Stimulated activated CD8-positive, alpha-beta memory T cell treated with anti-CD3 and anti-CD28 coated beads, Interleukin-12 subunit alpha, Interleukin-12 subunit beta, amount 100 ng/mL, for 24 hours (primary cell): ENCODE results near the gene NDUFA12.
A peak's percentile ranks its signal among the peaks of the same experiment; 100 is the strongest.

ENCODE experiments used
- DNase-seq: peaks from one replicate; pipeline ENCODE4 v3.0.0-alpha.2; 2020; ENCODE audit errors: extremely low read depth

NDUFA12 gene

DNA sequence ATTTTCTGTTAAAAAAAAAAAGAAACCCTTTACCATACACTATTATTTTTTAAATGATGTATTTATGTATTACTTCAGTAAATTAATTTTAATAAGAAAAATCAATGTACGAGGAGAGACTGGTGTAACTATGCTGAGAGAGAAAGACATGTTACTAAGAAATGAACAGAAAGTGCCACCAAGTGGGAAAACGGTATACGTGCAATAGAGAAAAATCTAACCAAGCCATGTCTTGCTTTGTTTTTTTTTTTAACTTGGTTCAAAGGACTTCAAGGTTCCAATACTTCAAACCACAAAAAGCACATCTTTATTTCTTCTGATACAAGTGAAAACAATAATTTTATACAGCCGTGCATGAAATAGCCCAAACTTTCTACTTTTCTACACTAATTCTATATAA is 22.9 kb downstream of the NDUFA12 start:
- DNase-seq = no peak

DNA sequence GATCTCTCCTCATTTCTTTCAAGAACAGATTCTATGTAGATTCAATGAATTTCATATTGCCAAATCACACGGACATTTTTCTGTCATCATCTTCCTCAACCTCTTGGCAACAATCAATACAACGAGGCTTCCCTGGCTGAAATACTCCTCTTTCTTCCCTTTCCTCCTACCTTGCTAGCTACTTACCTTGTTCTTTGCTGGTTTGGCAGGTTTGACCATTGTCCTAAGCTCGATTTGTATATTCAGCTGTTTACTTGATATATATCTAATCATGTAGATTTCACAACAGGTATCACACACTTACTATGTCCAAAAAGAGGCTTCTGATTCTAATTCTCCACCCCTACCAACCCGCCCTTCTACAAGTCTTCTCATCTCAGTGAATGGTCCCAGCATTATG is 23.6 kb downstream of the NDUFA12 start:
- no peak for DNase-seq

DNA sequence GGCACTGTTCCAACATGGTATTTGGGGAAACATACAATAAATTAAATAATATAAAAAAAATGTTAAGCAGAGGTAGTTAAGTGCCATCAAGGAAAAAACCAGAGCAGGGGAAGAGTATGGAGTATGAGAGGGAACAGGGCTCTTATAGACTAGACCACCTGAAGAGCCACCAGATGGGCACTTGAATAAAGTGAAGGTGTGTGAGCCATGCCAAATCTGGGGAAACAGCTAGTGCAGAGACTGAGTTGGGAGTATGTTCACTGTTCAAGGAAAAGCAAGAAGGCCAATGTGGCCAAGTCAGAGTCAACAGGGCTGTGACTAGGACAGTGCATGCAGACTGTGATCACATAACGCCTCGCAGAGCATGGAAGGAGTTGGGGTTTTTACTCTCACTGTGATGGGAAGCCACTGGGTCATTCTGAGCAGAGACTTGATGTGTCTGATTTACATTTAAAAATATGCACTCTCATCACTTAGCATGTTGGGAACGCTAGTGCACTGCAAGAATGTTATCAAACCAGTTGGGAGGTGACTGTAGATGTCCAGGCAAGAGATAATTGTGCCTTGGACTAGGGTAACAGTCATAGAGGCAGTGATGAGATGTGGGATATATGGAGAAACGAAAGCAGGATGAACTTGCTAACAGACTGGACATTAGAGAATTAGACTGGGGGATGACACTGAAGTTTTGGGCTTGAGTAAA is 25.6 kb downstream of the NDUFA12 start:
- DNase-seq = no peak

DNA sequence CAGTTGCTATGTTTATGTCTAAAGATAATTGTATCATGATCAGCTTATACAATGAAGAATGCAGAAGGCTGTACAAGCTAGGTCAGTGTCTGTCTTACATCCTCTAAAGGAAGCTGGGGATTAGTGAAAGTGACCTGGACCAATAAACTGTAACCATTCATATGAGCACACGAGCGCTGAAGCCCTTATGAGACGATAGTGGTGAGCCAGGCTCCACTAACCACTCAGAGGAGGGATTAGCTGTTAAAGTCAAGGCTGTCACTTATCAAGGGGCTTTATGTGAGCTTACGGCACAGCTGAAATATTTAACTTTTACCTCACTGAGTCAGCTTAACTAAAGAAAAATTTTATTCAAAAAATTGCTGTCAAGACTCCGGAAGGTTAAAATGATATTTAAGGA is 30.3 kb downstream of the NDUFA12 start:
- DNase-seq = no peak

DNA sequence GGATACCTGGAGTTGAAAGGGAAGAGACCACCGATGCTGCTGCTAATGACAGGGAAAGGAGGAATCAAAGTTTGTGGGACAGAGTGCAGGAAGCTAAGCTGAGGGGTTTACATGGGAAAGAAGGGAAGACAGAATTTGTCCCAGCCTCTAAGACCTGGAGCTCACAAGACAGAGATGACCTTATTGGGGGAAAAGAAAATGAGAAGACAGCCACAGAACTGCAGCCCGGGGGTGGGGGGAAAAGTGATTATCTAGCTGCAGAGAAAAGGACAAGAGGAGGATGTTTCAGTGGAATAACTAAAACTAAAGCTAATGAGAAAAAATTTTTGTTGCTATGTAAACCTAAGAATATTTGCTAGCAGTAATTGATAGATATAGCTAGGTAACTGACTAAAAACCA is 30.7 kb downstream of the NDUFA12 start:
- no peak for DNase-seq

DNA sequence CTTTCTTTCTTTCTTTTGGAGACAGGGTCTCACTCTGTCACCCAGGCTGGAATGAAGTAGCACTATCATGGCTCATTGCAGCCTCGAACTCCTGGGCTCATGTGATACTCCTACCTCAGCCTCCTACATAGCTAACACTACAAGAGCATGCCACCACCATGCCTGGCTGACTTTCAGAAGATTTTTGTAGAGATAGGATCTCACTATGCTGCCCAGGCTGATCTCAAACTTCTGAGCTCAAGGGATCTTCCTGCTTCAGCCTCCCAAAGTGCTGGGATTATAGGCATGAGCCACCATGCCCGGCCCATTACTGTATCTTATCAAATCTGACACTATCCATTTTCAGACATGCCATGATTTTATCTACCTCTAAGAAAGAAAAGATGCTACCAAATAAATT is 31.6 kb downstream of the NDUFA12 start:
- DNase-seq = no peak

DNA sequence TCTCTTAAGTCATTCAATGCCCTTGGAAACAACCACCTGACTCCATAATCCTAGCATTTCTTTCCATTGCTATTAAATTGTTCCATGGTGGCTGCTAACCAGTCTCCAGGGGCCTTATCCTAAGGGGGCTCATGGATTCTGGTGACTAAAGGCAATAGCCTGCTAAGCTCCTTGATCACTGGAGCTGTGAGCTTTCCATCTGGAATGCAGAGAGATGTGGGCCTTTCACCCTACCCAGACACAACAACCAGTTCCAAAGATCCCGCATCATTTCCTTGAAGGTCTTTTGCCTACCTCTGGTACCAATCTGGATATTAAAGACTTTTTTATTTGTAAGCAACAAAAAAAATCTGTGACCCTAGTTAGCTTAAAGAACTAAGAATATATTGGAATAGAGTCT is 32.9 kb downstream of the NDUFA12 start:
- DNase-seq = no peak

DNA sequence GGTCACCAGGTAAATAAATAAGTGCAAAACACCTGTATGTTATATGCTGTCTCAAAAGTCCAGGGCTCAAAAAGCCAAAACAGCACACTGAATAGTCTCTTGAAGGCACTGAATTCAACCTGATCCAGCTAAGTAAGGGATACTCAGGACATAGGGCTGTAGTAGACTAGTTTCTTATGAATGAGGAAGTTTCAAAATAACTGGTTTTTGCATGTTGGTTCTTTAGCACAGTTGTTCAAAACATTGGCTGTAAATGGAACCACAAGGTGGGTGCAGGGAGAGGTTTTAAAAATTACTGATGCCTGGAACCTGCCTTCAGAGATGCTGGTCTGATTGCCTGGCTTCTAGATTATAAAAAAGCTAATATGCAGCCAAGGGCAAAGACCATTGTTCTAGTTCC is 34.1 kb downstream of the NDUFA12 start:
- DNase-seq = no peak

DNA sequence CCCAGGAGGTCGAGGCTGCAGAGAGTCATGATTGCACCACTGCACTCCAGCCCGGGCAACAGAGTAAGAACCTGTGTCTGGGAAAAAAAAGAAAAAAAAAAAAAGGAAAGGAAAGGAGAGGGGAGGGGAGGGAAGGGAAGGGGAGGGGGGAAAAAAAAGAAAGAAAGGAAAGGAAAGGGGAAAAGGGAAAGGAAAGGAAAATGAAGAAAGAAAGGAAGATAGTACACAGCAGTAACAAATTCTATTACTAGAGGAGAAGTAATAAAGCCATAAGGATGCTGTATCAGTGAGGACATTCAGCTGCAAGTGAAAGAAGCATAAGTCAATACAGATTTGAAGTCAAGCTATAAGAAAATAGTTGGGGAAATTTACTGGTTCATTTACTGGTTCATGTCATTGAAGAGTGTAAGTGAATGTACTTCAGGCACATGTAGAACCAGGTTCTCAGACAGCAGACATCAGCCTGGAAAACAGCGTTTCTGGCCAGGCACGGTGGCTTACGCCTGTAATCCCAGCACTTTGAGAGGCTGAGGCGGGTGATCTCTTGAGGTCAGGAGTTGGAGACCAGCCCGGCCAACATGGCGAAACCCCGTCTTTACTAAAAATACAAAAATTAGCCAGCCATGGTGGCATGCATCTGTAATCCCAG is 37.4 kb downstream of the NDUFA12 start:
- no peak for DNase-seq

DNA sequence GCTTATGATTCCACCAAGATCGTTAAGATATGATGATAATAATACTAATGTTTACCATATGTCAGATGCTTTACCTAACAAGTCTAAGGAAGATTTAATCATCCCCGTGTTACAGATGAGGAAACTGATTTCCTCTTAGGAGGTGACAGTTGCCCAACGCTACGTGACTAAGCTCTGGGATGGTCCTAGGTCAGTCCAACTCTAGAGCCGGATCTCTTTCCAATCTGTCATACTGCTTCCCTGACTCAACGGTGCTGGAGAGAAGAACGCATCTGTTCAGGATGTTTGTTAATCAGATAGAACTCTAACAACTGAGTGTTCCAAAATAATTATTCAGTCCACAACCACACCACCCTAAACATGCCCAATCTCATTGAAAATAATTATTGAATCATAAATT is 39.8 kb downstream of the NDUFA12 start:
- no peak for DNase-seq

DNA sequence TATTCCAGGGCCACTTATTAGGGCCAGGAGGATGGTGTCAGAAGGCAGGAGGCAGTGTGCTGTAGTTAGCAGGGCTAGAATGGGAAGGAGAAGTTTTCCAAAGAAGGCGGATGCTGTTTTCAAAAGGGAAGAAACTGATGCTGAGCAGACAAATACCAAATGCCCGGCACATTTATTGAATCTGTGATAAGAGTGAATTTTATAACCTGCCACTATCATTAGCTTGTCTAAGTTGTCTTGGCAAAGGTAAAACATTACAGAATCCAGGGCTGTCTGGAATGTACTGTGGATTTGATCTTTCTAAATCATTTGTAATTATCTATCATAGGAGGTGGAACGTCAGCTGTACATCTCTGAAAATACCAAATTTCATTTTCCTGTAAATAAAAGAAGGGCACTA is 40.8 kb downstream of the NDUFA12 start:
- no peak for DNase-seq

DNA sequence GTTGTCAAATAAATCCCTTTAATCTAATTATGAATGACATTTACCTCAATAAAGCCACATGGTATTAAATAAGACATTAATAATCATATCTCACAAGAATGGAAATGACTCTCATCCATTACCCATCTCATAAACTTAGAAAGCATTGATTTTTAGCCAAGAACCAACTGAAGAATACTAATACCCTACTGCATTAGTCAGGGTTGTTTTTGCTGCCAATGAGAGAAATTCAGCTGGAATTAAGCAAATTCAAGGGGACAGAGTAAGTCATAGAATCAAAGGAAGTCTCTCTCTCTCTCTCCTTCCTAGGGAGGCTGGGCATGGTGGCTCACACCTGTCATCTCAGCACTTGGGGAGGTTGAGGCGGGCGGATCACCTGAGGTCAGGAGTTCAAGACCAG is 41.6 kb downstream of the NDUFA12 start:
- DNase-seq = no peak

DNA sequence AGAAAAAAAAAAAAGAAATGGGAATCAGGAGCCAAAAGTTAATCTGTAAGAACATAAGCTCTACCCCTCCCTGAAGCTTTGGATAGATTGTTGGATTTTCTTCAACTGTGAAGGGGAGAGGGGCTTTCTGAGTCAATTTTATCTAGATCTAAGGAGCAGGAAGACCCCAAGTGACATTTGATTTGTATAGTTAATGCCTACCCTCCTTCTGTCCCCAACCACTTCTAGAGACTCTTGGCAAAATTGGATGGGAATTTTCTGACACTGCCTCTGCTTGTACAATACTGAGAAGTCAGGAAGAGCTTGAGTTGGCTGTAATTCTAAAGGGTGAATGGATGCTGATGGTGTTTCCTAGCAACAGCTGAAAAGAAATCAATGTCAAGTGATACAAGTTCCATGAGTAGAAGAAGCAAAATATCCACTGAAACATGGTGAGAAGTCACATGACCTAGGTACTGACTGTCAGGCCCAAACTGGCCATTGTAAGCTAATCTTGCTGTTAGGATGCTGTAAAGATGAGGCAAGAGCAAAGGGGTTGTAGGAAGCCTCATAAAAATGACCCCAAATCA is 42.2 kb downstream of the NDUFA12 start:
- no peak for DNase-seq

DNA sequence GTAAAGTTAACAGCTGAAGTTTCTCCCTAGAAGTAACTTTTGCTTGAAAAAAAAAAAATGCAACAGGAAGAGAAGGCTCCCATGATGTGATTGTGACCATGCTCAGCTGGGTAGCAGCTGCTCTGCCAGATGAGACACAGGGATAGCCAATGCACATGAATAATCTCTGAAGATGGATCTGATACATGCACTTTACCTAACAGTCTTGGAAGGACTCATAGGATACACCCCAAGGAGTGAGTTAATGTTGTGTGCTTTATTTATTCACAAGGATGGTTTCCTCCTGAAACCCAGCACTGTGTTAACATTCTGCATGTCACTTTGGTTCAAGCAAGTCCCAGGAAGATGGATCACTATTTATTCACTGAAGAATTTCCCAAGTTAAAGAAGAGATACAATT is 46.5 kb downstream of the NDUFA12 start:
- DNase-seq = no peak

DNA sequence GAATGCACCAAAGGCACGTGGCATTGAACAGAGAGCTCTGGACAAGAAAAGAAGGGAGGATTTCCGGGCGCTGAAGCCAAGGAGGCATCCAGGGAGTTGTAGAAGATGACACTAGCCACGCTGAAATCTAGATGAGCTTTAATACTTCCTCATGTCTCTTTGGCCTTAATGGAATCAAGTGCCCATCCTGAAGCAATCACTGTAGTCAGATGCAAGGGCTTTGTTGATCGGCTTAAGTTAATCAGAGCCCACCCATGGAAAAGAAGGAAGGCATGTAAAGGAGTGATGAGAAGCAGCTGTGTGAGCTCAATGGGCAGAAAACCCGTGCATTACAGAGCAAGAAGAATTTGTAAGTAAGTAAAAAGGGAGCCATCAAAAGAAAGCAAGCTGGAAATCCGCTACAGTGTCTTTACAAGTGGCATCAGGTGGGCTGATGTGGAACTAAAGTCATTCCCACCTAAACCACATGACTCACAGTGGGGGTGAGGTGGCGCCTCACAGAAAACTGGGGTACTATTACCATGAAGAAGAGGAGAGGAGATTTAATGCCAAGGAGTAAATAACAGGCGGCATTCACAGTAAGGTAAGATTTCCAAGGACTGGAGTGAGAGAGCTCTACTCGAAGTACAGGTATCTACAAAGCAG is 48.4 kb downstream of the NDUFA12 start:
- DNase-seq = no peak

DNA sequence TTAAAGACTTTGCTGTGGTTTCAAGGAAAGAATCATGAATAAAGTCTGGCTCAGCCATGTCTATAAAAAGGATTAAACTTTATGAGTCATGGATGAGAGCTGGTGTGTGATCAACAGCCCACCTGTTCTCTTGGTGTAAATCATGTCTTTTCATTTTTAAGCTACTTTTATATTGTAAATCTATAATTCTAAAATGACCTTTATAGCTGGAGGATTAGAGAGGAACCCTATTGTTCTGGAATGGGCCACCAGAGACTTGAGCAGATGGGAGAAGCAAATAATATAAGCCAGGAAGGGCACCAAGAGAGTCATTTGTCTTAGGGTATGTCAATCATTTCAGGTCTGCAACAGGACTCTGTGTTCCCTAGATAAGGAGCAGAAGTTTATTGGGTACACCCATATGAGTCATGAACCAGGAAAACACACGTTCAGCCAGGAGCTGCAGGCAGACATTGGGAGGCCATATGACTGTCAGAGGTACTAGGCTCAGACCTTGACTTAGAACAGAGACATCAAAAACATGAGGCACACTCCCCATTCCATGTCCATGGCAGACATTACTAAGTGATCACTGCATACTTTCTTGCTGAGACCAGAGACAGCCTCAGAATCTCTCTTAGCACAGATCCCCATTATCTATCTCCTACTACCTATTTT is 49.3 kb downstream of the NDUFA12 start:
- no peak for DNase-seq

DNA sequence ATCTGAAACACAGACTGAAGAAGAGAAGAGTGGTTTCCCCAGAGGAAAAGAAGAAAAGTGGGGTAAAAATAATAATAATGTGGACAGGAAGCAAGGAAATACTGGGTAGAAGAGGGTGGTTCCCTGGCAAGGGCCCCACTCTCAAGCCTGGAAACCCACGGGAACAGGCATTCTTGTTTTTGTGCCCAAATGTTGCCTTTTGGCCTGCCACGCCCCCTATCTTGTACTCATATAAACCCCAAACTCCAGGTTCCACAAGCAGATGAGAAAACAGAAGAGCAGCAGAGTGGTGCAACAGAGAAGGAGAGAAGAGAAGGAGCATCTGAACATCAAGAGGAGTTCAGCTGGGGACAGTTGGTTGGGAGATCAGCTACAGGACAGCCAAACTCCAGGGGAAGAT is 51.2 kb downstream of the NDUFA12 start:
- no peak for DNase-seq

DNA sequence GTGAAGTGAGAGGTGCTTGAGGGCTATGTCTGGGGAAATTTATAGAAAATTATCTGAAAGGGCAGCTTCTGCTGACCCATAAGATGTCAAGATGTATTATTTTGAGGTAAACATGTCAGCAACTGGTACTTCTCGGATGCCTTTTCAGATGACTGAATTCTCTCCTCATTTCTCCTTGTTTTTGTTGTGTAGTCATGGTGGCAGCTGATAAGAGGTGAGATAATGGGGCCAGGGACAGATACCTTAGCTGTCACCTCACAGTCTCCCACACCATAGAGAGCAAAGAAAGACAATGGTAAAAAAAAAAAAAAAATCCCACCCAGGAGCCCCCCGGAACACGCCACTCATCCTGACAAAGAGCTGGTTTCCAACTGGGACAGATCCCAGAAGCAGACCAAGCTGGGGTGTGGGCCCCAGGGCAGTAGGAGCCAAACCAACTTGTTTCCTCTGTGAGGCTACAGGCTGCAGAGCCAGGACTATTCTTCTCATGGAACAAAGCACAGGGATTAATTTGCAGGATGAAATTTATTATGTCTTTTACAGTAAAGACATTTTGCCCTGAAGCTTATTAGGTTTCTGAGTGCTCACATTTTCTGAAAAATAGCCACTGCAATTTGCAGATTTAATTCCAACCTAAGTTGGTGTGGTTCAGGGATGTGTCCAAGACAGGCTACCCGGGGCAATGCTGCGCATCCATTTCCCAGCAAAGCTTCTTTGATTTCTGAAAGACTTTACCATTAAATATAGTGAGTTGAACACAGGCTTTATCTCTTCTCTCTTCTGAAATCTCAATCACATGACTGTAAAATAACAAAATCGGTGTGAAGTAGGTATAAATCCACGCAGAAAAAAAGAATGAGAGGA is 52.2 kb downstream of the NDUFA12 start:
- no peak for DNase-seq

DNA sequence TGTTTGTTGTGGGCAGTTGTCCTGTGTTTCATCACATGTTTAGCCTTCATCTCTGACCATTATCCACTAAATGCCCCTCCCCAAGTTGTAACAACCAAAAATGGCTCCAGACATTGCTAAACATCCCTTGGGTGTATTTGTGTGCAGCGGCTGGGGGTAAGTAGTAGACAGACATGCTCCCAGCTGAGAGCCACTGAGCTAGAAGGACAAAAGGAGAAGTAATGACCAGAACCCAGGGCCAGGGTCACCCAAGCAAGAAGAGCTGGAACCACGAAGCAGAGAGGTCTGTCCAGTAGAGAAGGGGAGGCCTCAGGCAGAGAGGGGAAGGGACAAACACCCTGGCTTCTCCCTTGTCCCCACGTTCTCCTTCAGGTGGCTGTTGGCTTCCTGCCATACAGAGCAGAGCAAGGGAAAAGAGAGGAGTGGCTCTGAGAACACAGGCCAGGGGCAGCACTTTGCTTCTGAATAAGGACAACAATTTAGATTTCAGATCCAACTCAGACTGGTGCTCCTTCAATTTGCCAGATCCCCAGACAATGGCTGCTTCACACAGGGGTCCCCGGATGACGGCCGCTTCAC is 55.2 kb downstream of the NDUFA12 start:
- no peak for DNase-seq

DNA sequence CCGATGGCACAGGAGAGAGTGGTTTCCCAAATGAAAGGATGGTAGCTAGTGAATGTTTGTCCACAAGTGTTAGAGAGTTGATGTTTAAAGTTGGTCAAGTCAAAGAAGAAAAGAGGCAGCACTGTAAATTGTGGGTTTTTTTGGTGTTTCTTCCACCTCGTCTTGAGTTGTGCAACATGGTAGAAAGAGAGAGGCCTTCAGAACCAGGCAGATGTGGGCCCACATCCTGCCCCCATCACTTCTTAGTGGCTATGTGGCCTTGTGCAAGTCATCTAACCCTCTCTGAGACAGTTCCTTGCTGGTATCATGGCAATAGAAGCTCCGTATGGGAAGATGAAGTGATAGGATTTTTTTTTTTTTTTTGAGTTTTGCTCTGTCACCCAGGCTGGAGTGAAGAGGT is 60.8 kb downstream of the NDUFA12 start:
- DNase-seq = no peak

DNA sequence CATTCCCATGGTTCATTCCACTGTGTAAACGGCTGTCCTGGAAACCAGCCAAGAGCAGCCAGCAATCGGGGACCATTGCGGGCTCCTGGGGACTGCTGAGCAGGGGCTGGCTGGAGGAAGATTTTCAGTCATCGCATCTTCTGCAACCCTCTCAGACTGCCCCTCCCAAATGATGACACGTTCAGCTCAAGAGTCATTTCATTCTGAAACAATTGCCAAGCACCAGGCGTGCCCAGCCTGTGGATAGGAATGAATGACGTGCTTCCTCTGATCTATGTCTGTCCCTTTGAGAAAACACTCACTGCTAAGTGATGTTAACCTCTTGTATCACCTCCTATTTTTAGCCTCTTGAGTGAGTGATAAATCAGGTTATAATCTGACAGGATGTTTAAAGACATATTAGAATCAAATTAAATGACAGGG is 62.0 kb downstream of the NDUFA12 start:
- peak; percentile 33 for DNase-seq
